Renal cortex interstitium (tissue), 11 donors: Measurements from ENCODE around the gene NPAS3. TPM values are rescaled to one million over a fixed set of nuclear protein-coding genes. Genes with fewer than 3 reads are reported as not detected.

ENCODE experiments used
- DNase-seq, 11 donors: peaks; one replicate each; pipeline ENCODE4 v3.0.0-alpha.2; 2013; ENCODE audit warnings: low read depth in 9 of 11, low spot score in 4 of 11; ENCODE audit errors: extremely low read depth in 1 of 11
- polyA plus RNA-seq, 3 donors: library from polyadenylated mRNA; unstranded; fragments of 120-200 nt; gene quantifications; one replicate each; pipeline ENCODE4 v1.2.1, GENCODE V29; 2013; ENCODE audit not compliant: insufficient read length in 3 of 3

The NPAS3 gene
- polyA plus RNA-seq, 3 donors, result 6.3 to 8.9 (median 8.7) TPM

GRCh38 chr14:33590891-33591630 lies 652.4 kb downstream of the NPAS3 start:
- DNase-seq, result no peak

GRCh38 chr14:33592297-33592696 lies 653.6 kb downstream of the NPAS3 start:
- DNase-seq, result no peak

DNA sequence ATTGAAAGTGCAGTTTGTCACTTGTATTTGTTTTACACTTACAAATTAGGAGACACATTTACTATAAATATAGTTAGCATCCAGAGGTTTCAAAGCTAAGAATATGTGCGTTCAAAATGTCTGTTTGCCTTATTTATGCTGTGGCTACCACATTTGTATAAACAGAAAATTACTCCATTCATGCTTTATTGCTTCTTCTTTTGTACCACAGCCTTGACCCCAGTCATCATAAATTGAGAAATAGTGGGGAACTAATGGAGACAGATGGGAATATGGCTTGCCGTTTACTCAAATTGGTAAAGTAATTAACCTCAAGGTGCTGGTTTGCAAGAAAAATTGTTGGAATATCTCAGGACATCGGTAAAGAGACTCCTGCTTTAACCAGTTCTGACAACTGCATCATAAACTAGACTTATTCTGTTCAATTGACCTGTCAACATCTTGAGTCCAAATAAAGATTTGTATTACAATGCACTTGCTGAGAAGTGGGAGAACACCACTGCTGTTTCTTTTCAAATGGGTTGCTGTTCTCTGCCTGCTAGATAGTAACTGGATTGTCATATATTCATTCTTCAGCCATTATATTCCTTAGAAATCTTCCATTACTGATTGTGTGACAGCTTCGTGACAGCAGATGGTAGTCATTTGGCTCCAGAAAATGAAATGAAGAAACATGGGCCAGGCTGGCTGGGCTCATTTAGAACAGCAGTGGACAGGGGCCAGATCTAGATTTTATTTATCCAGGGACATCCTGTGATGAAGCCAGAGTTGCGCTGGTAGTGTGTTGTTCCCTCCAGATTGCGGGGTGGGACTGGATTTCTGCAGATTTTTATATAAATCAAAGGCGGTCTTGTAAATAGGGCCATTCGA lies 657.8 kb downstream of the NPAS3 start:
- no peak for DNase-seq

- DNase-seq, result no peak
Observed at GRCh38 chr14:33598582-33598981, 659.9 kb downstream of the NPAS3 start.

DNA sequence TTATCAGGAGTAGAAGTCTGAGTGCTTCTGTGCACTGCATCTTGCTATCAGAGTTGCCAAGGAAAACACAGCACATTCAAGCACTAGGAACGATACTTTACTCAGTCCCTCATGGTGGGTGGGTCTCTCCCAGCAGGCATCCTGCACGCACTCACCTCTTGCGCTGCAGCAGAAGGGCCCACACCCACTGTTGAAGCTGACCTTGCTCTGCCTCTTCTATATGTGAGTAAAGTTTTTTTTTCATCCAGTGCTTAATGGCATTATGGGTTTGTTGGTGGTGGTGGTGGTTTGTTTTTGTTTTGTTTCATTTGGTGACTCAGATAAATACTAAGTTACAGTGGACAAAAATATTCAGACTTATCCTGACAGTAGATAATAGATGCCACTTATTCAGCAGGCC lies 663.7 kb downstream of the NPAS3 start:
- no peak for DNase-seq

- no peak for DNase-seq
Observed at GRCh38 chr14:33606591-33606990, 667.9 kb downstream of the NPAS3 start.

- DNase-seq, result no peak
Observed at GRCh38 chr14:33609582-33609981, 670.9 kb downstream of the NPAS3 start.

- no peak for DNase-seq
Observed at GRCh38 chr14:33610121-33610520, 671.4 kb downstream of the NPAS3 start.

DNA sequence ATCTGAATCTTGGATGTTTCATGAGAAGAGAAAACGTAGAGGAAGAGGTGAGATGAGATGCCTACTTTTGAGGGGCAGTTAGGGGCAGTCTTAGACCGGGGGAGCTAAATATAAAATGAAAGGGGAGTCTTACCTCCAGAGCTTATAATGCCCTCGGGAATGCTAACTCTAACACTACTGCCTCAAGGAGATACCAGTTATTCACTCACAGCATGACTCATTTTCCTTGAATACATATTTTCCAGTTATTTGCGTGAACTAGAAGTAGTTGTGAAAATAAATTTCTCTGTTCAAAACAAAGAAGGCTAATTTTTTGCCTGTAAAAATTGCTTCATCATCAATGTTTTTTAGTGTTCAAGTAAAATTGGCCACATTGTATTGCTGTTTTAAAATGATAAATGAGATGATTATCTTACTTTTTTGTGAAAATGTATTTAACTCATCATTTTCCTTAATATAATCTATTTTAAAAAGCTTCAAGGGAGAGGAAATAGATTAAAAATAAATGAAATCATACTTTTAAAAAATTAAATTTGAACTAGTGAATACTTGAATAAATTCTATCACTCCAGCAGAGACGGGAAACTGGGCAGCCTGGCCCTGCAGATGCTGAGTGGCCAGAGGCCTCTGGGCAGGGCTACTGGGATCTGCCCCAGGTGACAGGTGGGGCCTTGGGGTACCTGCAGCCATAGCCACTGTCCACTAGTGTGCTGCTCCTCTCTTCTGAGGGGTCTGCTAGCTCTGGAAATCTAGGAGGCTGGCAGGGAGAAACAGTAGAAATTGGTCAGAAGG lies 672.9 kb downstream of the NPAS3 start:
- no peak for DNase-seq

- no peak for DNase-seq
Observed at GRCh38 chr14:33612197-33612505, 673.5 kb downstream of the NPAS3 start.

DNA sequence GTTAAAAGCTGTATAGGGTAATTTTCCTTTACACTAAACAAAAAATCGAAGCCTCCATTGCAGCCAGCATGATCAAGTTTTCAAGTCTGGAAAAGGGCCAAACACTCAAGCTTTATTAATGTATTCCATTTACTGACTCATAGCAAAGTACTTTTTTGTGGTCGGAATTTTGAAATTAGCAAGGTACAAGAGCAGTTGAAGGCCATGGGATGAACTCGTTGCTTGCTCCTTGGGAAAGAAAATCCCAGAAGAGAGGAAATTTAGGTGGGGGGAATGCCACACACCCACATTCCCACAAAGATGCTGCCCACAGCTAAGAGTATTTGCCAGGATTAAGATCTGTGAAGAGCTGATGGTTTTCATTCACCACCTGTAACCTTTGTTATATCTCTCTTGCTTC lies 678.5 kb downstream of the NPAS3 start:
- no peak for DNase-seq

DNA sequence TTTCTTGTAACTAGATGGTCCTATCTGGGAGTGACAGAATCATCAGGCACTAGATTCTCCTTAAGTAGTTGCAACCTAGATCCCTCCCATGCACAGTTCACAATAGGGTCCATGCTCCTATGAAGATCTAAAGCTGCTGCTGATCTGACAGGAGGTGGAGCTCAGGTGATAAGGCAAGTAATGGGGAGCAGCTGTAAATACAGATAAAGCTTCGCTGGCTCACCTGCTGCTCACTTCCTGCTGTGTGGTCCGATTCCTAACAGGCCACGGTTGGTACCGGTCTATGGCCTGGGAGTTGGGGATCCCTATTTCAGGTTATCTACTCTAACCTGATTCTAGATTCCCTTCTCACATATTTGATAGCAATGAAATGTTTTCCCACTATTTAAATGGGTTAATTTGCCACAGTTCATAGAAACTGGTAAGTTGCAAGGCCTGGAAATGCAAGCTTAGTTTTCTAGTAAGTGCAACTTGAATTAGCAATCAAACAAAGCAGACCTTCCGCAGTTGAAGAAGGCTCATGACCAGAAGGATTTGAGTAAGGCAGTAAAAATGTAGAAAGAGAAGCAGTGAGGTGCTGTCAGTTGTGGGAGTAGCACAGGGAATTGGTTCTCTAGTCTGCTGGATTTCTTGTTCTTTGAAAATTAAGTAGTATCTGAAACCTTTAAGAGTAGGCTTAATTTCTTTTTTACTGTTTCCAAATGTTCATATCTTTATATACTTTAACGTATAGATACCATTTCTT lies 679.9 kb downstream of the NPAS3 start:
- DNase-seq, result no peak

DNA sequence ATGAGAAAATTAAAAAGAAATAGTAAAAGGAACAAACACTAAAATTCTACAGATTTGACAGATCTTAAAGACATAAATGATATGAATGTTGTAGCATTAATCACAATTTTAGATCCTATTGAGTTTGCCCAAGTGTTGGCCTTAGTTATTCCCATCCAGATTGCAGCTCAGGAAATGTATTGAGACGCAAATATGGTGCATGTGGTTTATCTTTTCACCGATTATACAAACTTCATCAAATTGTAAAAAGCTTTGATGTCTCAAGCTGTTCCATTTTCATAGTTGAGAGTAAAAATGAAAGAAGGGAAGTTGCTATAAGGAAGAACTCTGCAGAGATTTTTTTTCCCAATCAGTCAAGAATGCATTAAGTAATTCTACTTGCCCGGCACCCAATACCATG lies 683.8 kb downstream of the NPAS3 start:
- DNase-seq, result no peak

DNA sequence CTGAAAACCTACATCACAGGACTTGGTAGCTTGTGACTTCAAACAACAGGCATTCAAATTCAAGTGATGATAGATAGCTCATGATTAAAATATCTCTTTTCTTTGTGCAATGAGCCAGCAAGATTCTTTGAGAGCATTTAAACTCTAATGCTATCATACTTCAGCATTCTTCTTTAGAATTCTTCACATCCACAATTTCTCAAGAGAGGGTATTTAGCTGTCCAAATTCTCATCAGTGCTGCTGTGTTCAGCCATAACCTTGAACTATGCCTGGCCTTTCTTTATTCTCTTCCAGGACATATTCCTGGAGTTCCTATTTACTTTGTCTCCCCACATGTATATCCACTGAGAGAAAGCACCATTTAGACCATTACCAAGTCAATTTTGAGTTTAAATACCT lies 691.1 kb downstream of the NPAS3 start:
- no peak for DNase-seq

DNA sequence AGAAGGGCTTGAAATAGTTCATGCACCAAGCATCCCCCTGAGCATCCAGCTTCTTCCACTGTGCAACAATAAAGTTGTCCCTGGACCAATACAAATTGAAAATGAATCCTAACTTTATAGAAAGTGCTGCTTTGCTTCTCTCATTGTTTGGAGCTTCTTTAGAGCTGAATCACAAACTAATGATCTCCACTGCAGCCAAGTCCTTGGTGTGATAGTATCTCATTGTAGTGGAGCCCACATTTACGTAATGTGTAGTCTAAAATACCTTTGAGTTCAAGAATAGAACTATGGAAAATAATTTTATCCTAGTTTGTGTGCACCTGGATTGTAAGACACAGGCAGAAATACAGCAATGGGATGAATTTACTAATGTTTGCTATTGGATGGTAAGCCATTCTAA lies 692.3 kb downstream of the NPAS3 start:
- DNase-seq, result no peak

GRCh38 chr14:33631441-33631840 lies 692.8 kb downstream of the NPAS3 start:
- DNase-seq, result no peak

- no peak for DNase-seq
Observed at GRCh38 chr14:33634631-33635030, 696.0 kb downstream of the NPAS3 start.

- no peak for DNase-seq
Observed at GRCh38 chr14:33636716-33637115, 698.0 kb downstream of the NPAS3 start.

- DNase-seq, result no peak
Observed at GRCh38 chr14:33642080-33642479, 703.4 kb downstream of the NPAS3 start.
